ENCODE measurements around the gene AURKA.

DNA sequence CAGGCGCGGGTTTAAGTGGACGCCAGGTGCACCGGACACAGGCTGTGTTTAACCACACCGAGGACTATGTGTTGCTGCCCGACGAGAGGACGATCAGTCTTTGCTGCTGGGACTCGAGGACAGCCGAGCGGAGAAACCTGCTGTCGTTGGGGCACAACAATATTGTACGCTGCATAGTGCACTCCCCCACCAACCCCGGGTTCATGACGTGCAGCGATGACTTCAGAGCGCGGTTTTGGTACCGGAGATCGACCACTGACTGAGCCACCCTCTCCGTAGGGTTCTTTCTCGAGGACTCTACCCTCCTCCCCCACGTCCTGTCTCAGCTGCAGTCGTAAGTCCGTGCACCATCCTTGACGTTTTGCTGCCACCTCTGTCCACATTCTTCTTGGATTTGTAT, 11.4 kb upstream of the AURKA start:
- TF ChIP-seq CTCF (optimal IDR thresholded peaks at IDR 0.05 in 1 of 3, IDR thresholded peaks at IDR 0.05 in 1 of 3, conservative IDR thresholded peaks at IDR 0.05 in 1 of 3; ENCODE audit: extremely low read depth in 1 of 3, insufficient read depth in 2 of 3, low read length in 3 of 3), result no peak
- no peak for TF ChIP-seq EZH2 (IDR thresholded peaks at IDR 0.05; ENCODE audit: low read length)
